Fibroblast of gingiva (primary cell): ENCODE data around the gene SCMH1.

Experiments
- DNase-seq: peaks from one replicate; pipeline ENCODE4 v3.0.0-alpha.2; 2011; ENCODE audit warnings: low read depth

Gene SCMH1

GRCh38 chr1:41097105-41097504 lies 145.0 kb downstream of the SCMH1 start:
- peak; percentile 50 for DNase-seq

- DNase-seq: no peak
Measured at GRCh38 chr1:41093826-41094225, 148.3 kb downstream of the SCMH1 start.

DNA sequence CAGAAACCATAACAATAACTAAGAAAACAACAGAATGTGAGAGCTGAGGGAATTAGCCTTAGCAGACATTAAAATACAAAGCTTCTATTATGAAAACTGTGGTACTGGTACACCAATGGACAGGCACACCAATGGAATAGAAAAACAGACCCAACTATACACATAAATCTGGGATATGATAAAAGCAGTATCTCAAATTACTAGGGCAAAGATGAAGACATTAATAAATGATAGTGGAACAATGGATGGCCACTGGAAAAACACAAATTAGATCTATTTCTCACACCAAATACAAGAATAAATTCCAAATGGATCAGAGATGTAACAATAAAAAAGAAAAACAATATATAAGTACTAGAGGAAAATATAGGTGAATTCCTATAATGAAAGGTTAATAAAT lies 155.2 kb downstream of the SCMH1 start:
- DNase-seq: no peak

- no peak for DNase-seq
Measured at GRCh38 chr1:41078616-41079015, 163.5 kb downstream of the SCMH1 start.

- no peak for DNase-seq
Measured at GRCh38 chr1:41078193-41078592, 163.9 kb downstream of the SCMH1 start.

DNA sequence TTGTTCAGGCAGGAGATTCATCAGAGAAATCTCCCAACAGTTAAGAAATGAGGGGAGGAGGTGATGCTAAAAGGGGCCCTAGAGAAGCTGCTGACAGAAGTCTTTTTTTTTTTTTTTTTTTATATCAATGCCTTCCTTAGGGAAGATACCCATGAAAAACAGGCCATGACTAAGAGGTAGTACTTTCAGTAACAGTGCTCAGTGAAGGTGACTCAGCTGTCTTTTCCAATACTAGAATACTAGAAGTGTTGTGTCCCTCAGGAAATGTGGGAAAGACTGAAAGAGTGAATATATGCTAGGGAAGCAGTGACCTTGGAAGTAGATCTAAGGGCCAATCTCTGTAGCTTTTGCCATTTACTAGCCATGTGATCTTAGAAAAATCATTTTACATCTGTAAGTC lies 168.1 kb downstream of the SCMH1 start:
- peak; percentile 6 for DNase-seq

DNA sequence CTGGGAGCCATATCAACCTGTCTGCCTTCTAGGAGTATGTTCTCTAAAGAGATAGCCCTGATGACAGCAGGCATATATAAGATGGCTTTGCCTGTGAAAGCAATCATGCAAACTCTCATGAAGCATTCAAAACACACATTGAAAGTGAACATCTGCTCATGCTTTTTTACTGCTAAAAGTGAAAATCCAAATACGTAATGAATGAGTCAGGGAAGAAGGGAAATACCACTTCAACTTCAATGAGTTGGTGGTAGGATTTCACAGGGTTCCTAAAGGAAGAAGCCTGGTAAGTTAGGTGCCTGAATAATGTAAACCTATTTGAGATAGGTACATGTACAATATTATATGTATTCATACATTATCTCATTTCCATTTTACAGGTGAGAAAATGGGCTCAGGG lies 170.1 kb downstream of the SCMH1 start:
- DNase-seq: no peak

DNA sequence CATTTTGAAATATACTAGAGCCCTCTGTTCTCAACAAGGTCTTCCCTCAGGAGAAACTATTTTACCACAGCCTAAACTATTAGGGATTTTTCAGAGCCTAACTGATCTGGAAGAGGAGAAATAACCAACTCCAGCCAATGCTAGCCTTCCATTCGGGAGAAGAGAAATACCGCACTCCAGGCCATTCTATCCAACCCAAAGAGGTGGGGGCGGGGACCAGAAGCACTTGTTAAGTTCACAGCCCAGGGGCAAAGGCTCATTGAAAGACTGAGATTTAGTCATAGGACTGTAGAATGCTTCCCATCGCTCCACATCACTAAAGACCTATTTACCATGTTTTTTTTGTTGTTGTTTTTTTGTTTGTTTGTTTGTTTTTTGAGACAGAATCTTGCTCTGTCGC lies 185.2 kb downstream of the SCMH1 start:
- no peak for DNase-seq

GRCh38 chr1:41053316-41053715 lies 188.8 kb downstream of the SCMH1 start:
- DNase-seq: no peak

DNA sequence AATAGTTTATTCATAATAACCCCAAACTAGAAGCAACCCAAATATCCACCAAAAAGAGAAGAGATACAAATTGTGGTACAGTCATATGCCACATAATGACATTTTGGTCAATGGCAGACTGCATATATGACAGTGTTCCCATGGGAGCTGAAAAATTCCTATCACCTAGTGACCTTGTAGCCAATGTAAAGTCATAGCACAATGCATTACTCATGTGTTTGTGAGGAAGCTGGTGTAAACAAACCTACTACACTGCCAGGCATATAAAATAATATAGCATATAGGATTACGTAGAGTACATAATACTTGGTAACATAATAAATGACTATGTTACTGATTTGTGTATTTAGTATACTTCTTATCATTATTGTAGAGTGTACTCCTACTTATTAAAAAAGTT lies 191.1 kb downstream of the SCMH1 start:
- DNase-seq: no peak

- no peak for DNase-seq
Measured at GRCh38 chr1:41048540-41048939, 193.6 kb downstream of the SCMH1 start.

DNA sequence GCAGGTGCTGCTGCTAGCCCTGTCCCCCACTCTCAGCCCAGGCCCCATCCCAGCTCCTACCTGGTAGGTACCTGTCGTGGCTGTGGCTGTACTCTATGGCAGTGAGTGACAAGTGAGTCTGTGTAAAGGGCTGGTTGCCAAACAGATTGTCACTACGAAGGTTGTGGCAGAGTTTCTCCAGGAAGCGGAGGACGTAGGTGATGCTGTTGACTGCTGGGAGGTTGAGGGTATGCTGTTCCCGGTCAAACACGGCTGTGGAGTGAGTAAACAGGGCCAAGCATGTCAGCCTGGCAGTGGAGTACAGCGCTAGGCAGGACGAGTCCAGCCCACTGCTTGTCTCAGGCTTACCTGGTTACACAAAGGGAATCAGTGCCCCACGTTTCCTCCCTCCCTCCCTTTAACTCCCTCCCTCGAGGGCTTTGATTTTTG lies 195.7 kb downstream of the SCMH1 start:
- DNase-seq: no peak

- DNase-seq: peak; percentile 93
Measured at GRCh38 chr1:41045740-41046139, 196.4 kb downstream of the SCMH1 start.

- no peak for DNase-seq
Measured at GRCh38 chr1:41044187-41044586, 197.9 kb downstream of the SCMH1 start.

DNA sequence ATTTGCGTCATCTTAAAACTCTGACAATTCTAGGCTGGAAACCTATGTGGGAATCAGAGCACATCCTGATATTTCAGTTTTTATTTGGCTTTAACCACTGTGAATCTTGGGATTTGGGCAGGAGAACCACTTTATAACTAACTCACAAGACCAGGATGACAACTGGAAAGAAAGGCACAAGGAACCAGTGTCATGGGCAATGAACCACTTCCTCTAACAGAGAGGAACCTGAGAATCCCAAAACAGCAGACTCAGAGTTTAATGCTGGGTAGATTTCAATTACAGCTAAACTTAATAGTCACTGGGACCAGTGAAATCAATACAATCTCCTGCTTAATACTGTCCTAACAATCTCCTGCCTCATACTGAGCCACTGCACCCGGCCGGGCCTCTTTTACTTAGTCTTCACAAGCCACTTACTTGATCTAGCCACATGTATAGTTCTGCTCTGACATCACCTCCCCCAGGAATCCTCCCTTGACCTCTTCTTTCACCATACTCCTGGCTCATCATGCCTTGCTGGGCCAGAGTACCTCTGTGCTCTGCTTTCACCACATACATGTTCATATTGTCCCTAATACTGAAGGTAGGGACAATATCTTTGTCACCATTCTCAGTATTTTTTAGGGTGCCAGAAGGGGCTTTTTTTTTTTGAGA lies 200.4 kb downstream of the SCMH1 start:
- DNase-seq: peak; percentile 17

- no peak for DNase-seq
Measured at GRCh38 chr1:41038110-41038509, 204.0 kb downstream of the SCMH1 start.

DNA sequence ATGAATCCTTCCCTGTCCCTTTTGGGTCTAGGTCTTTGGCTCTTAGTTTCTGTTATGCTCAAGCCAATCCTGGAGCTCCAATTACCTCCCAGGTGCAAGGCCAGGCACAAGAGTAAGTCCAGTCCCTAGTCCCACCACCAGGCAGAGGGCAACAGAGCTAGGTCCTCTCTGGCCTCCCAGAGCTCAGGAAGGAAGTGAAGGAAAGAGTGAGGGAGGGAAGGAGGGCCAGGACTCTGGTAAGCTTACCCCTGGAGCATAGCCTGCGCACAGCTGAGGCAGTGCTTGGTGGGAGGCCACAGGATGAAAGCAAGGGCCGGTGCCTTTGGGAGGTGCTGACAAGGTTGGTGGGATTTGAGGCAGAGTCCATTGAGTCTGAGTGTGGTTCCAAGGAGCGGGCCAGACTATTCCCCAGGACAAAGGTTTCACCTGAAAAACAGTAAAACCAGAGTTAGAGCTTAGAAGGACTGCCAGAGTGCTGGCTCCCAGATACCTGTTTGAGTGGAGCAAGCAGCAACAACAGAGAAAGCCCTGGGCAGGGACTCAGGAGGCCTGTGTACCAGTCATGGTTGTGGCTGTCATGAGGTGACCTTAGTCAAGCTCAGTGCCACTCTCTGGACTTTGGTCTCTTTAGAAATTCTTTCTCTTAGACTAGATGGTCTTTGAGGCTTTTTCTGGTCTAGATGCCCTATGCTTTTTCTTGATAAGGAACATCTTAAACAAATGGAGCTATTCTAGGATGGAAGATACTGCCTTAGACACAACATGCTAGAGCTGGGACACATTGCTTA lies 204.8 kb downstream of the SCMH1 start:
- DNase-seq: no peak

GRCh38 chr1:41033272-41033671 lies 208.8 kb downstream of the SCMH1 start:
- DNase-seq: no peak

GRCh38 chr1:41032147-41032546 lies 210.0 kb downstream of the SCMH1 start:
- DNase-seq: no peak

GRCh38 chr1:41030872-41031616 lies 211.1 kb downstream of the SCMH1 start:
- no peak for DNase-seq

- no peak for DNase-seq
Measured at GRCh38 chr1:41028034-41028642, 214.0 kb downstream of the SCMH1 start.

DNA sequence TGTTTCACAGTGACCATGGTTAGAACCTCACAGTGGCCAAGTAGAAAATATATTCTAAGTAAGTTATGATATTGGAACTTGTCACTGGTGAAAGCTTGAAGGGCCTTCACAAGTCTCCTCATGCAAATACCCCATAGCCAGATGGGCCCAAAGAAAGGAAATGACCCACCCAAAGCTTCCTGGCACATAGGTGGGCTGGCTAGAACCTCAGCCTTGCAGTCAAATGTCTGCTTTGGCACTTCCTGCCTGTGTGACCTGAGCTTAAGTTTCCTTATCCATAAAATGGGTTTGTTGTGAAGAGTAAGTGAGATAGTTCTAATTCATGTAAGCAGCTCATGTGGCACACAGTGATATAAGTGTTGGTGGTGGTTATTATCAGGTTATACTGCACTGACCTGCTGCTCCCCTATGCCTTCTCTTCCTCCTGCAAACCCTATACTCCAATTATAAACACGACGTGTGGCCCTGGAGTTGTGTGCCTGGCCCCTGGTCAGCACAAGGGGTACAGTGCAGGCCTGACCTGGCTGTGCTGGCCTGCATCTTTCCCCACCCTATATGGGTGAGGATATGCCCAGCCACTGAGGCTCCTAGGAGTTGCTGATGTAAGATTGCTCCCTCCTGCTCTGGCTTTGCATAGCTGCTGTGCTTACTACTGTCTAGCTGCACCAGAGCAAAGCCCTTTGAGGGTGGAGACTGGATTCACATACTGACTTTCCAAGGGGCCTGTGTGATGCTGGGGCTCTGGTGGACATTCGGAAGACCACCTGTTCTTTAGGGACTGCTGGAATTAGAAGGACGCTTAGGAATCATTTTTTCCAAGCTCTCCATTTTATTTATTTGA lies 215.9 kb downstream of the SCMH1 start:
- no peak for DNase-seq
